GM18502 (cell line): ENCODE data around the gene ASPSCR1.

Experiments
- ATAC-seq: cut with Tn5 transposase; IDR thresholded peaks from one replicate; pipeline ENCODE4 v1.9.1; 2021; ENCODE audit warnings: mild to moderate bottlenecking; ENCODE audit not compliant: unreplicated experiment, poor library complexity

ASPSCR1 gene

GRCh38 chr17:81977211-81977808 lies at the start of gene ASPSCR1:
Gene ASPSCR1, plus strand, starts transcription at chr17:81977629. Its CDS starts 18 bp downstream, at chr17:81977647.
- peak; percentile 84 for ATAC-seq

GRCh38 chr17:81927653-81928543 lies 49.5 kb upstream of the ASPSCR1 start, which contains the start of gene MAFG:
Gene MAFG, minus strand, starts transcription at chr17:81927735. Its CDS starts 4,550 bp downstream, at chr17:81923185.
- peak; percentile 58 for ATAC-seq

GRCh38 chr17:81928544-81929252 lies 48.7 kb upstream of the ASPSCR1 start:
- ATAC-seq: no peak

- no peak for ATAC-seq
Observed at GRCh38 chr17:81929253-81930141, 47.9 kb upstream of the ASPSCR1 start.

- no peak for ATAC-seq
Observed at GRCh38 chr17:81930142-81931125, 47.0 kb upstream of the ASPSCR1 start.

- ATAC-seq: no peak
Observed at GRCh38 chr17:81931189-81931556, 46.3 kb upstream of the ASPSCR1 start.

GRCh38 chr17:81931557-81932332 lies 45.7 kb upstream of the ASPSCR1 start:
- no peak for ATAC-seq

GRCh38 chr17:81932333-81932983 lies 45.0 kb upstream of the ASPSCR1 start:
- ATAC-seq: no peak

- ATAC-seq: no peak
Observed at GRCh38 chr17:81933178-81933699, 44.2 kb upstream of the ASPSCR1 start.

GRCh38 chr17:81934098-81934757 lies 43.2 kb upstream of the ASPSCR1 start:
- ATAC-seq: no peak

- ATAC-seq: no peak
Observed at GRCh38 chr17:81934850-81935708, 42.4 kb upstream of the ASPSCR1 start.

- ATAC-seq: no peak
Observed at GRCh38 chr17:81935709-81936084, 41.7 kb upstream of the ASPSCR1 start.

- ATAC-seq: no peak
Observed at GRCh38 chr17:81939218-81939617, 38.2 kb upstream of the ASPSCR1 start.

GRCh38 chr17:81939881-81940385 lies 37.5 kb upstream of the ASPSCR1 start:
- ATAC-seq: no peak

GRCh38 chr17:81940538-81941483 lies 36.6 kb upstream of the ASPSCR1 start:
- ATAC-seq: no peak
